HG02642 (cell line): ENCODE data around the gene C5.

Source experiments
- ATAC-seq: cut with Tn5 transposase; IDR thresholded peaks from one replicate; pipeline ENCODE4 v1.9.1; 2021; ENCODE audit warnings: mild to moderate bottlenecking; ENCODE audit not compliant: unreplicated experiment, poor library complexity

The C5 gene

DNA sequence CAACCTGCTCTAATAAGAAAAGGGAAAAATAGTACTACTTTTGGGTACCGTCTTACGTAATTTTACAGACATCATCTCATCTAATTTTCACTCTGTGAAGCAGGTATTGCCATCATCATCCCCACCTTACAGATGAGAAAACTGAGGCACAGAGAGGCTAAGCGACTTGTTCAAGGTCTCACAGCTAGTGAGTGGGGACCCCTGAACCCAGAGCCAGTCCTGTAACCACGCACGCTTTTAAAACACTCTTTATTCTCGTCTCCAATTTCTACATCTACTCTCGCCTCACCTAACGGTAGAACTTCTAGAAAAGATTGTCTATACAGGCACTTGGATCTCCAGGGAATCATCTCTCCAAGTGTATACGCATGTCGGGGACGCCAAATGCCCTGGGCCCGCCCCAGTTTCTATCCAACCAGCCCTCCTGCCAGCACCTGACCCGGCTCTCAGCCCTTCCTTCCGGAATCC, 122.0 kb downstream of the C5 start:
- peak; percentile 1 for ATAC-seq

- no peak for ATAC-seq
Observed at GRCh38 chr9:120927269-120928014, 122.6 kb downstream of the C5 start.

- peak; percentile 18 for ATAC-seq
Observed at GRCh38 chr9:120926397-120926928, 123.6 kb downstream of the C5 start, which contains the start of gene TRAF1. TRAF1 (minus strand) TSS chr9:120926796; CDS start chr9:120926075, 721 bp downstream.

DNA sequence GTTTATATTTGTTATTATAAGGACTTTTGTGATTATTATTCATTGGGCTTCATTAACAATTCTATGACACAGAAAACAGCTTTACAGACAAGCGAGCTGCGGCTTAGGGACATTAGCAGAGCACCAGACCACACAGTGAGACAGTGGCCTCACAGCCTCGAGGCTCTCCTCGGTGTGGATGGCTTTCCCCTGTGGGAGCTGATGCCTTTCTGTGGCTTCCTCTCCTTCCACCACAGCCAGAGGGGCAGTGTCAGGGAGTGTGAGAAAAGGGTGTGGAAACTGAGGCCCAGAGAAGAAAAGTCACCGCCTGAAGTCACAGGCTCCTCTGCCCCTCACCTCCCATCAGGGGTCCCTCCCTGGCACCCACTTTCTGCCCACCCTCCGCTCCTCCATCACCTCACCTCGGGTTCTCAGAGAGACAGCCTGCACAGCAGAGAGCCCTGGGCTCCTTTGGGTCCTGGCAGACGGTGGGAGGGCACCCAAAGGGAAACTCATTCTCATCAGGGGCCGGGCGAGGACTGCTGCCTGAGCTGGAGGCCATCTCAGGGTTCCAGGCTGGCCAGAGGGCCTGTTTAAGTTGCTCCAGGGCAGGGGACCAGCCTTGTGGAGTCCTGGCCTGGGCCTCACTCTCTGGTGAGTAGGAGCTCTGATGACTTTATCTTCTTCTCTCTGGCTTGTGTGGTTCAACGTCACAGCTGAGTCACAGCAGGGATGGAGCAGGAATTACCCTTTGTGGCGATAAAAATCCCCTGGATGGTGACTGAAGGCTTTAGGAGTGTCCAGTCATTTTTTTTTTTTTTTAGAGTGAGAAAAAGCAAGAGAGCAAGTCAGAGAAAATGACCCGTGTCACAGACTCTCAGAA, 124.3 kb downstream of the C5 start:
- ATAC-seq, result peak; percentile 47

DNA sequence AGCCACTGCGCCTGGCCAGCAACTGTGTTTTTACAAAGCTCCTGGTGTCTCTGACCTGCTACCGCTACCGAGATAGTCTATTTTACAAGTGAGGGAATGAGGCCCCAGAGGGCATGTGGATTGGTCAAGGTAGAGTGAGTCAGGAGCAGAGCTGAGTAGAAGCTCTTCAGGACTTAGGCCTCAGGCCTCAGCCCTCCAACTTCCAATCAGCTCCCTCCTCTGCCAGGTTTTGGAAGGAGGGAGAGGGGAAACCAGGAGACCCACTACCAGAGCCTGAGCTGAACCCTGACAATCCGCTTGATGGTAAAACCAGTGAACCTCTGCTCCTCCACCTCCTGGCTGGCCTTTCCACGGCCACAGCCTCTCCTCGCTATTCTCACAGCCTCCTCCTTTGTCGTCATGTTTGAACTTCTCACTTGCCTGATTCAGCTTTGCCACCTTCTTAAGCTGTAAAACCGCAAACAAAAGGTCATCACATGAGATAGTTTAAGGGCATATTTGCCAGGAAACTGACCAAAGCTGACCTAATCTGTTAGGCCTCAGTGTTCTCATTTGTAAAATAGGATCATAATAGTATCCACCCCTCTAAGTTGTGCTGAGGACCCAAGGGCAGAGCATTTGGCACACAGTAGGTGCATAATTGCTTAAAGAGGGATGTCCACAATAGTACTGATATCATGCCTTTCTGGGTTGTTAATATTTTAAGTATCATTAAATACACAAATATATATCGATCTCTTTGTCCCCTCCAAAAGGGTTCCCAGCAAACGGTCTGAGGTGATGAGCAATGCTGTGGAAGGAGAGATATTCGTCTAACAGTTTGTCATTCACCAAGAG, 125.2 kb downstream of the C5 start:
- no peak for ATAC-seq

DNA sequence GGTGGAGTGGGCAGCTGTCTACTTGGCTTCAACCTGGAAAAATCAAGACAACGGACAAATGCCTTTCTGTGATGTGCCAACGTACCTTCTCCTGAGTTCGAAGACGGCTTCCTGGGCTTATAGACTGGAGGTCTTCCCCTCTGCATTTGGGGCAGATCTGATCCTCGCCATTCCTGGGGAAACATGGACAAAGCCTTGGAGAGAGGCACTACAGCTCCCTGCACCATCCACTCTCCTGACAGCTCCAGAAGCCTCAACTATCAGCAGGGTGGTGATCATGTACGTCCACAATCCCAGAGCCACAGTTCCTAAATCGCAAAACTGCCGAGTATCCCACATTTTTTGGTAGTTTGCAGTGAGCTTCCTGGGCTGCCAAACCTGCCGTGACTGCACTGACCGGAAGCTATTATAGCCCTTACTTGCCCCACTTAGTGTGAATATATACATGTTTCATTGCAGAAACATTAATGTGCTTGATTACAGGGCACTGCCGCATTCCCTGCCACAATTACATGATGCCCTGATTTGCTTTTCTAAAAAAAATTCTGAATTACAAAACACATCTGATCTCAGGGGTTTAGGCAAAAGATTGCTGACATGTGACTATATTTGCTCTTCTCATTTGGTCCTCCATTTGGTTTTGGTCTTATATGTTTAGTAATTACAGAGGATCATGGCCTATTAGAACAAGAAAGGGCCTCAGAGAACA, 126.3 kb downstream of the C5 start:
- ATAC-seq, result no peak

GRCh38 chr9:120922404-120923195, 127.5 kb downstream of the C5 start:
- no peak for ATAC-seq

DNA sequence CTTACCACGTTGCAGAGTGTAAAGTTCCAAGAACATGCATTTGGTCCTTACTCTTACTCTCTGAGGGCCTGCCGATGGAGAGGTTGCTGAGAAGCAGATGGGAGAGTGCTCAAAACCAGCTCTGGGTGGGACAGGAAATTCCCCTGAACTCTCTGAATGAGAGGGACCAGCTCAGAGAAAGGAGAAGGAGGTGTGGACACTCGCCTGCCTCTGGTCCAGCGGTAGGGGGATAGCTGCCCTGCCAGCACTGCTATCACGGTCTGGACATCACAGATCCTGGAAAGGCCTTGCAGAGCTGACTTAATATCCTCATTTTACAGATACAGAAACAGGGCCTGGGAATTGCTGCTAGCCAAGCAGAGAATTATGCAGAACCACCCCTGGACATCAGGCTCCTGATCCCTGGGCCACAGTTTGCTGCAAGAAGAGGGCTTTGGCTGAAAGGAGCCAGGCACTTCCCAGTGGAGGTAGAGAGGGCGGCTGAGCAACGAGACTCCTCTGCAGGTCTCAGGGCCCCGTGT, 128.4 kb downstream of the C5 start:
- no peak for ATAC-seq

- peak; percentile 34 for ATAC-seq
Observed at GRCh38 chr9:120920806-120921178, 129.3 kb downstream of the C5 start.

GRCh38 chr9:120919843-120920805, 130.0 kb downstream of the C5 start:
- no peak for ATAC-seq

DNA sequence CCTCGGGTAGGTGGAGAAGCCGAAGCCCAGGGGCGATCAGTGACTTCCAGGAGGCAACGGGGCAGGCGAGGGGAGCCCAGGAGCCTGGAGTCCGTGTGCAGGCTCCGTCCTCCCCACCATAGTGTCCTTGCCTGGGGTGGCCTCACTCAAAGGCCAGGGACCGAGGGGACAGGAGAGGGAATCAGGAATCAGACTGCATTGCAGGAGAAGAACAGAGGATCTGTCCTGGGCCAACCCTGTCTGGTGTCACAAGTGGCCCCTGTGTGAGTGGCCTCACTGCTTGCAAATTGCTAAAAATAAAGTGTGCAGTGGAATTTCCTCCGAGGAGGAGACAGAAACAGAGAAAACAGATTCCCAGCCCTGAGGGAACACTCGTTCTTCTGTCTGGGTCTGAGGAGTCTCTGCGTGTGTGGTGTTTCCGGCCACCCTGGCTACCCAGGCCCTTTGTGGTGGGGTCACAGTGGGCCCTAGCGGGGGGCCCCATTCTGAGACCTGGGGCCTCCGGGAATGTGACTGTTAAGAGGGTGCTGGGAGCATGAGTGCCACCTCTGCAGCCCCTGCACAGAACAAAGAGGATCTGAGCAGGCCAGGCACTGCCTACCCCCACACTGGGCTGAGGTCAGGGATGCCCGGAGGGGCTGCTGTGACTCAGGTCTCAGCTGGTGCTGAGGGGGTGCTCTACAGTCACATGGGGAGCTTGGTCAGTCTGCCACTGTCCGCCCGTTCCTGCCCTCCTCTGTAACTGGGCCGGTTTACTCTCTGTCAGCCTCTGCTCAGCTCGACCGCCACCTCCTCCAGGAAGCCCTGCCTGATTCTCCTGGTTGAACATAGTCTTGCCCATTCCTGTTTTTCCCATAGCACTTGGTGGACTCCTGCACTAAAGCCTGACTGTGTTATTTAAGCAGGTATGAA, 130.9 kb downstream of the C5 start:
- ATAC-seq, result no peak

- ATAC-seq, result no peak
Observed at GRCh38 chr9:120917929-120918762, 131.9 kb downstream of the C5 start.

- ATAC-seq, result no peak
Observed at GRCh38 chr9:120916991-120917880, 132.8 kb downstream of the C5 start.

DNA sequence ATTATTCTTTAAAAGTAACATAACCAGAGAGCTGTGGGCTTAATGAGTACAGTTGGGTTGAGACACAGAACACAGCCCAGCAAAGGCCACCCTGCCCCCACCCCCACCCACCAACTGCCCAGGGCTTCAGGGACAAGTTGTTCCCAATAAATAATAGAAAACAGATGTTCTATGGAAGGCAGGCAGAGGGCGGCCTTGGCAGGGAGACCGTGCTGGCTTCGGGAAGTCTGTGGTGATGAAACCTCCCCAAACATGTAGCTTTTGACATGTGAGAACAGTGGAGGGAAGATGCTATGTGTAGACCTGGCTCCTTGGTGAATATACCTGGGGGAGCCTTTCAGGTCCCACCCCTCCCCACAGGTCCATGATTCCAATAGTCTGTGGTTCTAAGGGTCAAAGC, 133.5 kb downstream of the C5 start:
- no peak for ATAC-seq
